ENCODE results near the gene ETV7. TPM values are rescaled to one million over a fixed set of nuclear protein-coding genes. Genes with fewer than 3 reads are reported as not detected.
A peak's percentile ranks its signal among the peaks of the same experiment; 100 is the strongest.

Gene ETV7
- total and polyA plus RNA-seq, 2 donors = 4.4 to 5.5 TPM

DNA sequence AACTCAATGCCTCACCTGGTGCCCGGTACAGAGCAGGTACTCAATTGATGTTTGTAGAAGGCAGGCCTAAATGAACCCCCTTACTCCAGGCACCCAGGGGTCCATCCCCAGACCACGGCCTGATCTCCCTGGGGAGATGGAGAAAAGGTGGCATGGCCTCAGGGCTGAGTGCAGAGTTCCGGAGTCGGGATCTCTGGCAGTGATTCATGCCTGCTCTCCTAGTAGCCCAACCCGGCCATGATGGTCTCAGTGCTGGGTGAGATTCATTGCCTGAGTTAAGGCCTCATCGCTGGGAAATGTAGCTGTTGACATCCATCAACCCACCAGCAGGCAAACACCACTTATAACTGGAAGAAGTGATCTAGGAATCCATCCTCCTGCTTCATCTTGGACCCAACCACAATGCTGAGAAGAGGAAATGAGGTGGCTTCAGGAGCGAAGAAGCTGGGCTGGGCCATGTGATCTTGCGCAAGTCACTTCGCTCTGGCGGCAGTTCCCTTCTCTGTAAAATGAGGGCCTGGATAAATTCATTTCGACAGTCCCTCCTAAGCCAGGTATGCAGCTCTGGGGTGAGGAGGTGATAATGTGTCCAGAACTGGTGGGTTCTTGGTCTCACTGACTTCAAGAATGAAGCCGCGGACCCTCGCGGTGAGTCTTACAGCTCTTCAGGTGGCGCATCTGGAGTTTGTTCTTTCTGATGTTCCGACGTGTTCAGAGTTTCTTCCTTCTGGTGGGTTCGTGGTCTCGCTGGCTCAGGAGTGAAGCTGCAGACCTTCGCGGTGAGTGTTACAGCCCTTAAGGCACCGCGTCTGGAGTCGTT, 24.7 kb downstream of the ETV7 start:
- Histone ChIP-seq H3K9me3 (ENCODE audit: control insufficient read depth in 2 of 2, insufficient read depth in 1 of 2, low read length in 1 of 2) (peaks cover 0 to 3% of the 10 kb centered on the region in 2 donors), H3K36me3 (ENCODE audit: control insufficient read depth in 2 of 2, insufficient read depth in 2 of 2, low read length in 1 of 2) (no peaks in the 10 kb centered on the region), H3K4me1 (ENCODE audit: control insufficient read depth in 2 of 2, insufficient read depth in 2 of 2, low read length in 2 of 2) (peaks cover 3 to 28% of the 10 kb centered on the region in 2 donors), H3K4me3 (ENCODE audit: low read length in 2 of 2) (no peak overlapping the region), H3K27ac (ENCODE audit: low read depth in 1 of 2, low read length in 1 of 2) (no peak overlapping the region), H3K27me3 (ENCODE audit: control insufficient read depth in 2 of 2, insufficient read depth in 1 of 2, low read length in 1 of 2) (no peaks in the 10 kb centered on the region)
- 82% methylated on average over 25 of the region's 25 CpGs for WGBS
- no peak for DNase-seq (ENCODE audit: low read depth in 6 of 9, low spot score in 9 of 9)

GRCh38 chr6:36361071-36361470, 26.4 kb downstream of the ETV7 start:
- no peak overlapping the region for H3K27ac ChIP-seq (ENCODE audit: low read depth in 1 of 2, low read length in 1 of 2)
- no peaks in the 10 kb centered on the region for H3K27me3 ChIP-seq (ENCODE audit: control insufficient read depth in 2 of 2, insufficient read depth in 1 of 2, low read length in 1 of 2)
- peaks cover 5 to 29% of the 10 kb centered on the region in 2 donors for H3K4me1 ChIP-seq (ENCODE audit: control insufficient read depth in 2 of 2, insufficient read depth in 2 of 2, low read length in 2 of 2)
- H3K9me3 ChIP-seq (ENCODE audit: control insufficient read depth in 2 of 2, insufficient read depth in 1 of 2, low read length in 1 of 2) = peaks cover 0 to 3% of the 10 kb centered on the region in 2 donors
- no peak for DNase-seq (ENCODE audit: low read depth in 6 of 9, low spot score in 9 of 9)
- 96% methylated on average over 11 of the region's 11 CpGs for WGBS
- no peak overlapping the region for H3K4me3 ChIP-seq (ENCODE audit: low read length in 2 of 2)
- no peaks in the 10 kb centered on the region for H3K36me3 ChIP-seq (ENCODE audit: control insufficient read depth in 2 of 2, insufficient read depth in 2 of 2, low read length in 1 of 2)

DNA sequence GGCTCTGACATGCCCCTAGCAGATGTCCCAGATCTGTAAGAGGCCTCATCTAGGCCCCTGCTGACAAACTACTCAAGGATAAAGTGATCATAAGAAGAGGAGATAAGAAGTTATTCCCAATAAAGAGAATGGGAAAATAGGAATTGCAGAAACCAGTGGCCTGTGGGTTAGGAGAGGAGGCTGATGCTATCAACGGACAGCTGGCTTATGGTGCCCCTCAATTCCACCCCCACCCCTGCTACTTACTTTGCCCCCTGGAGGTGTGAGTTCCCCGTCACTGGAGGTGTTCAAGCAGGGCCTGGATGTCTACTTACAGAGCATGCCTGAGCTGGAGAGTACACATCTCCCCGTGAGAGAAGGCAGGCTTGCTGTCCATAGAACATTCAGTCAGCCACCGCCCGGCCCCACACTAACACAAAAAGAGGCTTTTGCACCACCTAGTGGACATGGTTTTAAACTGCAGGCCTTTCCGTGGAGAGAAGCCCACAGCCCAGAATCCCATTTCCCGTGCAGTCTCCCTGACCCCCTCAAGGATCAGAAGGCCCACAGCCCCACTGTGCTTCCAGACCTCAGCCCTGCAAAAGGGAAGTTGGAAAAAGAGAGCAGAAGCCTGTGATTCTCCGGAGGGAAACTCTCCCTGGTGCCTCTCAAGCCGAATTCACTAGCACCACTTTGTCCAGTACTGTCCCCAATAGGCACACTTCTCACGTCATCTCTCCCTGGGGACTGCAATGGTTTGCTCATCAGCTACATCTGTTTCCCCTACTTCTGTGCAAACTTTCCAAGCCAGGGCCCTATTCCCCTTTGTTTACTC, 27.0 kb downstream of the ETV7 start:
- Histone ChIP-seq H3K27me3 (ENCODE audit: control insufficient read depth in 2 of 2, insufficient read depth in 1 of 2, low read length in 1 of 2) (no peaks in the 10 kb centered on the region), H3K36me3 (ENCODE audit: control insufficient read depth in 2 of 2, insufficient read depth in 2 of 2, low read length in 1 of 2) (no peaks in the 10 kb centered on the region), H3K4me3 (ENCODE audit: low read length in 2 of 2) (no peak overlapping the region), H3K9me3 (ENCODE audit: control insufficient read depth in 2 of 2, insufficient read depth in 1 of 2, low read length in 1 of 2) (peaks cover 0 to 3% of the 10 kb centered on the region in 2 donors), H3K4me1 (ENCODE audit: control insufficient read depth in 2 of 2, insufficient read depth in 2 of 2, low read length in 2 of 2) (peaks cover 5 to 25% of the 10 kb centered on the region in 2 donors), H3K27ac (ENCODE audit: low read depth in 1 of 2, low read length in 1 of 2) (no peak overlapping the region)
- 33% methylated on average over 10 of the region's 10 CpGs for WGBS
- peak in 8 of 9 donors; percentile 42 to 85 (median 62) for DNase-seq (ENCODE audit: low read depth in 6 of 9, low spot score in 9 of 9)

DNA sequence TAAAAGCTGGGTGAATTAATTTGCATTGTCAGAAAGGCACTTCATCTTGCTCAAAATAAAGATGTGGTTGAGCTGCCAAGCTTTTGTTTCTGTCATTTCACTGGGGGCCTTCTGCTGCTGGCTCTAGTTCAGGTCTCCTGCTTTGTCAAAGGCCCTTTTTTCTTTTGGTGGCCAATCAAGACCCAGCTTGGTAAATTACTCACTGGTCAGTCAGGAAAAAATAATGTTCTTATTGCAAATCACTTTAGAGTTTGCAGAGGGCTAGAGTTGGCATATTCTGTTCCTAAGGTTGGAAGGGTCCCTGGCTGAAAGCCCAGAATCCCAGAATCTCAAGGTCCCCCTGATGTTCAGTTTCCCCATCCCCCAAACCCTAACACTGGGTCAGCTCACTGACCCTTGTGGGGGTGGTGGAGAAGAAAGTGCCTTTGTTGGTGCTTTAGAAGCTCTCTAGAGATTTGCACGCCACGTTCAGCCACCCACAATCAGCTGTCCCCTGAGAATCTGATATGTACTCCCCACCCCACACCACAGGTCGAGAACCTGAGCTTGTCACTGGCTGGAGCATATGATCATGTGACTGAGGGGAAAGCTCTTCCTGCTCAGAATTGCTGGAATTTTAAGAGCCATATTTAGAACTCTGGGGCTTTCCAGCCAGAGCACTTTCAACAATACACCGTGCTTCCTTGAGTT, 29.1 kb downstream of the ETV7 start:
- no peak for DNase-seq (ENCODE audit: low read depth in 6 of 9, low spot score in 9 of 9)

DNA sequence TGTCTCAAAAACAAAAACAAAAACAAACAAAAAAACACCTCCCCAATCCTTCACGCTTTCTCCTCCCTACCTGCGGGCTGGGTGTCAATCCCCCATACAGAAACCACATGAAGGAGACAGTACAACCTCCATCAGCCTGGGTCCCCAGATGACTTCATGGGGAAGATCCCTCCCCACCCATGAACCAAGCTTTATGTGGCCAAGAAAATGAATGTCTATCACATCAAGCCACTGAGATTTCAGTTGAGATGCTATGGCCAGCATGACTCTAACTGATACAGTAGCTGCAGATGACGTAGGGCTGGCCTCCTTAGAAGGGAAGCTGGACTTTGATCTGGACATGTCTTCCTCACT, 29.6 kb downstream of the ETV7 start:
- Histone ChIP-seq H3K27ac (ENCODE audit: low read depth in 1 of 2, low read length in 1 of 2) (no peak overlapping the region), H3K36me3 (ENCODE audit: control insufficient read depth in 2 of 2, insufficient read depth in 2 of 2, low read length in 1 of 2) (no peaks in the 10 kb centered on the region), H3K4me3 (ENCODE audit: low read length in 2 of 2) (no peak overlapping the region), H3K9me3 (ENCODE audit: control insufficient read depth in 2 of 2, insufficient read depth in 1 of 2, low read length in 1 of 2) (no peaks in the 10 kb centered on the region), H3K4me1 (ENCODE audit: control insufficient read depth in 2 of 2, insufficient read depth in 2 of 2, low read length in 2 of 2) (peaks cover 5 to 20% of the 10 kb centered on the region in 2 donors), H3K27me3 (ENCODE audit: control insufficient read depth in 2 of 2, insufficient read depth in 1 of 2, low read length in 1 of 2) (no peaks in the 10 kb centered on the region)
- no peak for DNase-seq (ENCODE audit: low read depth in 6 of 9, low spot score in 9 of 9)
- WGBS = 62% methylated on average over 3 of the region's 3 CpGs

More for the DNA sequence above, 29.1 kb downstream of the ETV7 start:
- Histone ChIP-seq H3K27ac (ENCODE audit: low read depth in 1 of 2, low read length in 1 of 2) (peak overlapping the region in 1 of 2 donors; percentile 78), H3K27me3 (ENCODE audit: control insufficient read depth in 2 of 2, insufficient read depth in 1 of 2, low read length in 1 of 2) (no peaks in the 10 kb centered on the region), H3K9me3 (ENCODE audit: control insufficient read depth in 2 of 2, insufficient read depth in 1 of 2, low read length in 1 of 2) (peaks cover 0 to 2% of the 10 kb centered on the region in 2 donors), H3K4me1 (ENCODE audit: control insufficient read depth in 2 of 2, insufficient read depth in 2 of 2, low read length in 2 of 2) (peaks cover 5 to 20% of the 10 kb centered on the region in 2 donors), H3K36me3 (ENCODE audit: control insufficient read depth in 2 of 2, insufficient read depth in 2 of 2, low read length in 1 of 2) (no peaks in the 10 kb centered on the region), H3K4me3 (ENCODE audit: low read length in 2 of 2) (no peak overlapping the region)
- 85% methylated on average over 4 of the region's 4 CpGs for WGBS

GRCh38 chr6:36355819-36356218, 31.6 kb downstream of the ETV7 start:
- H3K4me3 ChIP-seq (ENCODE audit: low read length in 2 of 2) = no peak overlapping the region
- WGBS = 95% methylated on average over 4 of the region's 4 CpGs
- DNase-seq (ENCODE audit: low read depth in 6 of 9, low spot score in 9 of 9) = no peak

GRCh38 chr6:36353411-36353915, 34.0 kb downstream of the ETV7 start:
- no peaks in the 10 kb centered on the region for H3K36me3 ChIP-seq (ENCODE audit: control insufficient read depth in 2 of 2, insufficient read depth in 2 of 2, low read length in 1 of 2)
- no peak overlapping the region for H3K27ac ChIP-seq (ENCODE audit: low read depth in 1 of 2, low read length in 1 of 2)
- H3K9me3 ChIP-seq (ENCODE audit: control insufficient read depth in 2 of 2, insufficient read depth in 1 of 2, low read length in 1 of 2) = no peaks in the 10 kb centered on the region
- no peak for DNase-seq (ENCODE audit: low read depth in 6 of 9, low spot score in 9 of 9)
- no peaks in the 10 kb centered on the region for H3K27me3 ChIP-seq (ENCODE audit: control insufficient read depth in 2 of 2, insufficient read depth in 1 of 2, low read length in 1 of 2)
- 97% methylated on average over 4 of the region's 4 CpGs for WGBS
- no peak overlapping the region for H3K4me3 ChIP-seq (ENCODE audit: low read length in 2 of 2)
- peaks cover 5 to 22% of the 10 kb centered on the region in 2 donors for H3K4me1 ChIP-seq (ENCODE audit: control insufficient read depth in 2 of 2, insufficient read depth in 2 of 2, low read length in 2 of 2)

More at GRCh38 chr6:36355819-36356218, 31.6 kb downstream of the ETV7 start:
- Histone ChIP-seq H3K4me1 (ENCODE audit: control insufficient read depth in 2 of 2, insufficient read depth in 2 of 2, low read length in 2 of 2) (peaks cover 5 to 21% of the 10 kb centered on the region in 2 donors), H3K27me3 (ENCODE audit: control insufficient read depth in 2 of 2, insufficient read depth in 1 of 2, low read length in 1 of 2) (no peaks in the 10 kb centered on the region), H3K36me3 (ENCODE audit: control insufficient read depth in 2 of 2, insufficient read depth in 2 of 2, low read length in 1 of 2) (no peaks in the 10 kb centered on the region), H3K27ac (ENCODE audit: low read depth in 1 of 2, low read length in 1 of 2) (no peak overlapping the region), H3K9me3 (ENCODE audit: control insufficient read depth in 2 of 2, insufficient read depth in 1 of 2, low read length in 1 of 2) (no peaks in the 10 kb centered on the region)

GRCh38 chr6:36352477-36353157, 34.9 kb downstream of the ETV7 start:
- Histone ChIP-seq H3K4me1 (ENCODE audit: control insufficient read depth in 2 of 2, insufficient read depth in 2 of 2, low read length in 2 of 2) (peaks cover under 1 to 14% of the 10 kb centered on the region in 2 donors), H3K27me3 (ENCODE audit: control insufficient read depth in 2 of 2, insufficient read depth in 1 of 2, low read length in 1 of 2) (no peaks in the 10 kb centered on the region), H3K27ac (ENCODE audit: low read depth in 1 of 2, low read length in 1 of 2) (no peak overlapping the region), H3K9me3 (ENCODE audit: control insufficient read depth in 2 of 2, insufficient read depth in 1 of 2, low read length in 1 of 2) (no peaks in the 10 kb centered on the region), H3K4me3 (ENCODE audit: low read length in 2 of 2) (no peak overlapping the region), H3K36me3 (ENCODE audit: control insufficient read depth in 2 of 2, insufficient read depth in 2 of 2, low read length in 1 of 2) (no peaks in the 10 kb centered on the region)
- no peak for DNase-seq (ENCODE audit: low read depth in 6 of 9, low spot score in 9 of 9)
- WGBS = 96% methylated on average over 8 of the region's 8 CpGs

Data from thymus (tissue), 11 donors.